Esophagus squamous epithelium (tissue), 4 donors: ENCODE data around the gene EHMT1.

Source experiments
- POLR2A ChIP-seq, 4 donors: fragments of 450-650 bp; IDR thresholded peaks; one replicate each; pipeline ENCODE4 v1.6.1; 2017; ENCODE audit warnings: antibody characterized with exemption in 4 of 4, mild to moderate bottlenecking in 4 of 4, moderate library complexity in 3 of 4
- TF ChIP-seq, protein P1 (sequence below), 6 experiments: fragments of 450-650 bp in 4 of 6; fragments of 200-600 bp in 2 of 6; sonication (generic) in 2 of 6; IDR thresholded peaks; one replicate each; pipeline ENCODE4 v1.5.1; 2016 to 2019; ENCODE audit warnings: antibody characterized with exemption in 6 of 6, mild to moderate bottlenecking in 4 of 6, moderate library complexity in 4 of 6

DNA sequence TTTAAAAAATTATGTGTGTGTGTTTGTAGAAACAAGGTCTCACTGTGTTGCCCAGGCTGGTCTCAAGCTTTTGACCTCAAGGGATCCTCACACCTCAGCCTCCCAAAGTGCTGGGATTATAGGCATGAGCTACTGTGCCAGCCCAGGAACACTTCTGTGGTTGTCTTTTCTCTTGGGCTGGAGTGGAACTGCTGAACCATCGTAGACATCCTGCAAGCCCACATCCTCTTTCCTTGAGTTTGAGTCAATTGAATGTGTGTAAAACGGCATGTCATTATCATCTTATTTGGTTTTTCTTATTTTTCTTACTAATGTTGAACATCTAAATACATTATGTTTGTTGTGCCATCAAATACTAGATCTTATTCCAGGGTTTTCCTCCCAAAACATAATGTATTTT lies 40.0 kb downstream of the EHMT1 start:
- TF ChIP-seq, protein P1, sequence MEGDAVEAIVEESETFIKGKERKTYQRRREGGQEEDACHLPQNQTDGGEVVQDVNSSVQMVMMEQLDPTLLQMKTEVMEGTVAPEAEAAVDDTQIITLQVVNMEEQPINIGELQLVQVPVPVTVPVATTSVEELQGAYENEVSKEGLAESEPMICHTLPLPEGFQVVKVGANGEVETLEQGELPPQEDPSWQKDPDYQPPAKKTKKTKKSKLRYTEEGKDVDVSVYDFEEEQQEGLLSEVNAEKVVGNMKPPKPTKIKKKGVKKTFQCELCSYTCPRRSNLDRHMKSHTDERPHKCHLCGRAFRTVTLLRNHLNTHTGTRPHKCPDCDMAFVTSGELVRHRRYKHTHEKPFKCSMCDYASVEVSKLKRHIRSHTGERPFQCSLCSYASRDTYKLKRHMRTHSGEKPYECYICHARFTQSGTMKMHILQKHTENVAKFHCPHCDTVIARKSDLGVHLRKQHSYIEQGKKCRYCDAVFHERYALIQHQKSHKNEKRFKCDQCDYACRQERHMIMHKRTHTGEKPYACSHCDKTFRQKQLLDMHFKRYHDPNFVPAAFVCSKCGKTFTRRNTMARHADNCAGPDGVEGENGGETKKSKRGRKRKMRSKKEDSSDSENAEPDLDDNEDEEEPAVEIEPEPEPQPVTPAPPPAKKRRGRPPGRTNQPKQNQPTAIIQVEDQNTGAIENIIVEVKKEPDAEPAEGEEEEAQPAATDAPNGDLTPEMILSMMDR (IDR thresholded peaks at IDR 0.05): no peak
- no peak for TF ChIP-seq POLR2A (IDR thresholded peaks at IDR 0.05)
